WTC11 (cell line): ENCODE results near the gene MRNIP.

ENCODE experiments used
- ATF1 ChIP-seq: sonication (generic); formaldehyde crosslinking; IDR thresholded peaks from 2 replicates; pipeline ENCODE4 v1.8.1; 2023; ENCODE audit warnings: mild to moderate bottlenecking, moderate library complexity, missing genetic modification reagents
- ATF3 ChIP-seq: sonication (generic); formaldehyde crosslinking; conservative IDR thresholded peaks from 2 replicates; pipeline ENCODE4 v1.8.1; 2022; ENCODE audit warnings: mild to moderate bottlenecking, missing genetic modification reagents
- CREB1 ChIP-seq: sonication (generic); formaldehyde crosslinking; IDR thresholded peaks from 2 replicates; pipeline ENCODE4 v1.8.0; 2023; ENCODE audit warnings: mild to moderate bottlenecking, missing genetic modification reagents
- ELF4 ChIP-seq: sonication (generic); formaldehyde crosslinking; IDR thresholded peaks from 2 replicates; pipeline ENCODE4 v1.8.1; 2022; ENCODE audit warnings: low read depth, mild to moderate bottlenecking, moderate library complexity, missing genetic modification reagents
- IRF2 ChIP-seq: sonication (generic); formaldehyde crosslinking; IDR thresholded peaks from 2 replicates; pipeline ENCODE4 v1.8.0; 2022; ENCODE audit warnings: low read depth, missing genetic modification reagents, borderline replicate concordance
- MAX ChIP-seq: sonication (generic); formaldehyde crosslinking; IDR thresholded peaks from 2 replicates; pipeline ENCODE4 v1.8.0; 2022; ENCODE audit warnings: mild to moderate bottlenecking, missing genetic modification reagents
- NFE2L1 ChIP-seq: sonication (generic); formaldehyde crosslinking; IDR thresholded peaks from 2 replicates; pipeline ENCODE4 v1.8.1; 2023; ENCODE audit warnings: missing genetic modification reagents
- SMAD4 ChIP-seq: sonication (generic); formaldehyde crosslinking; IDR thresholded peaks from 2 replicates; pipeline ENCODE4 v1.8.0; 2022; ENCODE audit warnings: mild to moderate bottlenecking, missing genetic modification reagents
- SP1 ChIP-seq: sonication (generic); formaldehyde crosslinking; conservative IDR thresholded peaks from 2 replicates; pipeline ENCODE4 v1.8.1; 2022; ENCODE audit warnings: missing genetic modification reagents
- TEAD4 ChIP-seq: sonication (generic); formaldehyde crosslinking; IDR thresholded peaks from 2 replicates; pipeline ENCODE4 v1.8.0; 2022; ENCODE audit warnings: mild to moderate bottlenecking, missing genetic modification reagents
- ZSCAN18 ChIP-seq: fragments of 250-450 bp; sonication (Bioruptor Pico); IDR thresholded peaks from 2 replicates; pipeline ENCODE4 v2.1.2; 2022; ENCODE audit warnings: mild to moderate bottlenecking, moderate library complexity
- TF ChIP-seq, protein P1 (sequence below): fragments of 200-600 bp; IDR thresholded peaks from 2 replicates; pipeline ENCODE4 v1.8.0; 2022; ENCODE audit warnings: antibody characterized with exemption
- TF ChIP-seq, protein P2 (sequence below): sonication (generic); formaldehyde crosslinking; IDR thresholded peaks from 2 replicates; pipeline ENCODE4 v1.8.0; 2023; ENCODE audit warnings: mild to moderate bottlenecking, missing genetic modification reagents

- TF ChIP-seq SP1 (CRISPR knock-in tag), result no peak
- TF ChIP-seq NFE2L1 (CRISPR knock-in tag), result no peak
- TF ChIP-seq IRF2, result no peak
- no peak for TF ChIP-seq CREB1 (CRISPR knock-in tag)
- TF ChIP-seq, protein P1, sequence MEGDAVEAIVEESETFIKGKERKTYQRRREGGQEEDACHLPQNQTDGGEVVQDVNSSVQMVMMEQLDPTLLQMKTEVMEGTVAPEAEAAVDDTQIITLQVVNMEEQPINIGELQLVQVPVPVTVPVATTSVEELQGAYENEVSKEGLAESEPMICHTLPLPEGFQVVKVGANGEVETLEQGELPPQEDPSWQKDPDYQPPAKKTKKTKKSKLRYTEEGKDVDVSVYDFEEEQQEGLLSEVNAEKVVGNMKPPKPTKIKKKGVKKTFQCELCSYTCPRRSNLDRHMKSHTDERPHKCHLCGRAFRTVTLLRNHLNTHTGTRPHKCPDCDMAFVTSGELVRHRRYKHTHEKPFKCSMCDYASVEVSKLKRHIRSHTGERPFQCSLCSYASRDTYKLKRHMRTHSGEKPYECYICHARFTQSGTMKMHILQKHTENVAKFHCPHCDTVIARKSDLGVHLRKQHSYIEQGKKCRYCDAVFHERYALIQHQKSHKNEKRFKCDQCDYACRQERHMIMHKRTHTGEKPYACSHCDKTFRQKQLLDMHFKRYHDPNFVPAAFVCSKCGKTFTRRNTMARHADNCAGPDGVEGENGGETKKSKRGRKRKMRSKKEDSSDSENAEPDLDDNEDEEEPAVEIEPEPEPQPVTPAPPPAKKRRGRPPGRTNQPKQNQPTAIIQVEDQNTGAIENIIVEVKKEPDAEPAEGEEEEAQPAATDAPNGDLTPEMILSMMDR, result no peak
- TF ChIP-seq ATF1 (CRISPR knock-in tag), result no peak
- TF ChIP-seq SMAD4 (CRISPR knock-in tag), result no peak
- no peak for TF ChIP-seq TEAD4 (CRISPR knock-in tag)
- TF ChIP-seq ATF3 (CRISPR knock-in tag), result no peak
- TF ChIP-seq MAX (CRISPR knock-in tag), result no peak
- TF ChIP-seq, protein P2, sequence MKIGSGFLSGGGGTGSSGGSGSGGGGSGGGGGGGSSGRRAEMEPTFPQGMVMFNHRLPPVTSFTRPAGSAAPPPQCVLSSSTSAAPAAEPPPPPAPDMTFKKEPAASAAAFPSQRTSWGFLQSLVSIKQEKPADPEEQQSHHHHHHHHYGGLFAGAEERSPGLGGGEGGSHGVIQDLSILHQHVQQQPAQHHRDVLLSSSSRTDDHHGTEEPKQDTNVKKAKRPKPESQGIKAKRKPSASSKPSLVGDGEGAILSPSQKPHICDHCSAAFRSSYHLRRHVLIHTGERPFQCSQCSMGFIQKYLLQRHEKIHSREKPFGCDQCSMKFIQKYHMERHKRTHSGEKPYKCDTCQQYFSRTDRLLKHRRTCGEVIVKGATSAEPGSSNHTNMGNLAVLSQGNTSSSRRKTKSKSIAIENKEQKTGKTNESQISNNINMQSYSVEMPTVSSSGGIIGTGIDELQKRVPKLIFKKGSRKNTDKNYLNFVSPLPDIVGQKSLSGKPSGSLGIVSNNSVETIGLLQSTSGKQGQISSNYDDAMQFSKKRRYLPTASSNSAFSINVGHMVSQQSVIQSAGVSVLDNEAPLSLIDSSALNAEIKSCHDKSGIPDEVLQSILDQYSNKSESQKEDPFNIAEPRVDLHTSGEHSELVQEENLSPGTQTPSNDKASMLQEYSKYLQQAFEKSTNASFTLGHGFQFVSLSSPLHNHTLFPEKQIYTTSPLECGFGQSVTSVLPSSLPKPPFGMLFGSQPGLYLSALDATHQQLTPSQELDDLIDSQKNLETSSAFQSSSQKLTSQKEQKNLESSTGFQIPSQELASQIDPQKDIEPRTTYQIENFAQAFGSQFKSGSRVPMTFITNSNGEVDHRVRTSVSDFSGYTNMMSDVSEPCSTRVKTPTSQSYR (CRISPR knock-in tag), result no peak
- no peak for TF ChIP-seq ZSCAN18 (CRISPR knock-in tag)
- TF ChIP-seq ELF4 (CRISPR knock-in tag), result no peak
These were observed 29.7 kb downstream of the MRNIP start for GRCh38 chr5:179828756-179829421.
